ENCODE results near the gene UGGT1.

Gene UGGT1

GRCh38 chr2:128219891-128220290 is 128.9 kb downstream of the UGGT1 start:
- DNase-seq: no peak

- no peak for DNase-seq
These were observed 136.9 kb downstream of the UGGT1 start for GRCh38 chr2:128227862-128228261.

- no peak for DNase-seq
These were observed 137.9 kb downstream of the UGGT1 start for GRCh38 chr2:128228894-128229293.

GRCh38 chr2:128232965-128233789 is 142.2 kb downstream of the UGGT1 start:
- DNase-seq: peak; percentile 79 to 82

- DNase-seq: no peak
These were observed 142.9 kb downstream of the UGGT1 start for GRCh38 chr2:128233790-128234395.

GRCh38 chr2:128234613-128235012 is 143.6 kb downstream of the UGGT1 start:
- no peak for DNase-seq

GRCh38 chr2:128235581-128235980 is 144.6 kb downstream of the UGGT1 start:
- DNase-seq: no peak

- DNase-seq: no peak
These were observed 145.6 kb downstream of the UGGT1 start for GRCh38 chr2:128236491-128237035.

- DNase-seq: no peak
These were observed 146.1 kb downstream of the UGGT1 start for GRCh38 chr2:128237081-128237534.

- DNase-seq: no peak
These were observed 147.1 kb downstream of the UGGT1 start for GRCh38 chr2:128237911-128238697.

GRCh38 chr2:128241896-128242295 is 150.9 kb downstream of the UGGT1 start:
- DNase-seq: no peak
